VCaP (cell line): ENCODE data around the gene GLIS1.
A peak's percentile ranks its signal among the peaks of the same experiment; 100 is the strongest.

ENCODE experiments used
- H3K27ac ChIP-seq: fragments of 450-650 bp; 2 replicates; pipeline ENCODE4 v1.5.1; 2017
- CTCF ChIP-seq: fragments of 450-650 bp; conservative IDR thresholded peaks from 2 replicates; pipeline ENCODE4 v1.5.1; 2017; ENCODE audit warnings: mild to moderate bottlenecking, moderate library complexity

The GLIS1 gene

GRCh38 chr1:53514436-53514835 lies 224.5 kb downstream of the GLIS1 start:
- no peak for TF ChIP-seq CTCF
- peak overlapping the region; percentile 91; the same call in 1 of the 2 replicates for H3K27ac ChIP-seq

GRCh38 chr1:53513846-53514245 lies 225.1 kb downstream of the GLIS1 start:
- peak overlapping the region; percentile 91 for H3K27ac ChIP-seq
- TF ChIP-seq CTCF: no peak

- peak overlapping the region; percentile 91 for H3K27ac ChIP-seq
- TF ChIP-seq CTCF: no peak
Observed at GRCh38 chr1:53512807-53513755, 225.9 kb downstream of the GLIS1 start.

- H3K27ac ChIP-seq: peak overlapping the region; percentile 91
- no peak for TF ChIP-seq CTCF
Observed at GRCh38 chr1:53511933-53512806, 226.8 kb downstream of the GLIS1 start.

GRCh38 chr1:53511323-53511932 lies 227.5 kb downstream of the GLIS1 start:
- H3K27ac ChIP-seq: peak overlapping the region; percentile 91
- TF ChIP-seq CTCF: no peak

- H3K27ac ChIP-seq: peak overlapping the region; percentile 91
- TF ChIP-seq CTCF: no peak
Observed at GRCh38 chr1:53510215-53510614, 228.7 kb downstream of the GLIS1 start.

GRCh38 chr1:53509775-53510174 lies 229.2 kb downstream of the GLIS1 start:
- H3K27ac ChIP-seq: 0 out of 2 replicates have a peak overlapping the region, but pooled peaks have one; percentile 91
- no peak for TF ChIP-seq CTCF
